Hypothalamus (tissue), 51 donors: Measurements from ENCODE around the gene C3orf52.
A peak's percentile ranks its signal among the peaks of the same experiment; 100 is the strongest.
"Not testable (repeated sequence)": the region's sequence is repeated elsewhere in the genome, so short reads cannot be mapped to it uniquely, and the experiment has no call there.

Experiments
- DNase-seq, 51 donors: peaks; one replicate each; lab custom pipeline; 2025; lab: John Stamatoyannopoulos, UW

Gene C3orf52, protein sequence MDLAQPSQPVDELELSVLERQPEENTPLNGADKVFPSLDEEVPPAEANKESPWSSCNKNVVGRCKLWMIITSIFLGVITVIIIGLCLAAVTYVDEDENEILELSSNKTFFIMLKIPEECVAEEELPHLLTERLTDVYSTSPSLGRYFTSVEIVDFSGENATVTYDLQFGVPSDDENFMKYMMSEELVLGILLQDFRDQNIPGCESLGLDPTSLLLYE

DNA sequence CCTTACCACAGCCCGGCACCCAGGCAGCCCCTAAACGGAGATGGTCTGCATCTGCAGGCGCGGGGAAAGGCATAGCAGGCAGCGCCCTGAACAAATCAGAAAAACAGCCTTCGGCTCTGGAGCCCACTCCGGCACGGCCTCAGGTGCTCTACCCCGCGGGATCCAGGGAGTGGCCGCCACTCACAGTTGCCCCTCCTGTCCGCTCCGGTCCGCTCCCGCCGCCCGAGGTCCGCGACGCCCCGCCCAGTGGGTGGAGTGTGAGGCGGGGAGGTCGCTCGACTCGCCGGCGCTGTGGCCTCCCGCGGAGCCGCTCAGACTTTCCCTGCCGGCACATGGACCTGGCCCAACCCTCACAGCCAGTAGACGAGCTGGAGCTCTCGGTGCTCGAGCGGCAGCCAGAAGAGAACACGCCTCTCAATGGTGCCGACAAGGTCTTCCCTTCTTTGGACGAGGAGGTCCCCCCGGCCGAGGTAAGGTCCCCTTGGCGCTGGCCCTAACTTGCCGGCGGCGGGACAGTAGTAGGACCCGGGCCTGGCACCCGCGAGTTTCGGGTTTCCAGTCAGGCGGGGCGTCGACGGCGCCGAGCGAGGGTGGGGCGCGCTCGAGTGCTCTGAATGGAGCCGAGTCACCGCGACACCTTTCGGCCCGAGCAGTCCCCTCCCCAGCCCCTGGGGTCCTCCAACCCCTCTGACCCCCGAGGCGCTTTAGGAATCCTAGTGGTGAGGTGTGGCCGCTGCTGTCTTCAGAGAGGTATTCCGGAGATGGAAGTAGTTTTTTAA lies at the start of gene C3orf52:
Gene C3orf52, plus strand, starts transcription at position 314 of the 779 bp plus-strand sequence. Its CDS starts 19 bp downstream, at position 333.
- peak in 39 of 51 donors; percentile 2 to 64 (median 22) for DNase-seq

DNA sequence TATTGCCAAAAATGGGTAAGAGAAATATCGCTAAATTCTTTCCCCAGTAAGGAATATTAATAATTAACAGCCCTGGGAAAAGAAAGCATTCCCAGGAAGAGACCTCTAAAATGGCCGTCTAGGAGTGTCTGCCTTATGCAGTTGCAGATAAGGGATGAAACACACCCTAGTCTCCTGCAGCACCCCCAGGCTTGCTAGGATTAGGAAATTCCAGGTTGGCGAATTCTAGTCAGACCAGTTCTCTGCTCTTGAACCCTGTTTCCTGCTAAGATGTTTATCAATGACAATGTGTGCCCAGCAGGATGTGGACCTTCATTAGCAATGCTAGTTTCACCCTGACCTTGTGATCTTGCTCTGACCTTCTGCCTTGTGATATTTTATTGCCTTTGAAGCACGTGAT lies 49.0 kb upstream of the C3orf52 start:
- DNase-seq: not testable (repeated sequence)

DNA sequence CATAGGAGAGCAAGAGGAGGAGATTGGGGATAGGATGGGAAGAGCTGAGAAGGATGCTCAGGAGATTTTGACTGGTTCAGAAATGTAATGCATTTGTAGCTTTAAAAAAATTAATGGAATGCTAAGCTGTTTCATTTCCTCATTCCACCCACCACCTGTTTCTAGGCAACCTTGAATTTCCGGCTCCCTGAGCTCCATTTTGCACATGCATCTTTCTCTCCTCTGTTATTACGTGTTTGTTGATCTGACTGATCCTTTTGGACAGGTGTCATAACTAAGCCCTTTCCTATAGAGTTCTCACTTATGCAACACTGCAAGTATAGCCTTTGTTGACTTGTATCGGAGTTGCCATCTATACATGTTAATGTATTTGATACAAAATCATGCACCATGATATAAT lies 47.3 kb upstream of the C3orf52 start:
- peak in 2 of 51 donors; percentile 3 to 39 for DNase-seq

DNA sequence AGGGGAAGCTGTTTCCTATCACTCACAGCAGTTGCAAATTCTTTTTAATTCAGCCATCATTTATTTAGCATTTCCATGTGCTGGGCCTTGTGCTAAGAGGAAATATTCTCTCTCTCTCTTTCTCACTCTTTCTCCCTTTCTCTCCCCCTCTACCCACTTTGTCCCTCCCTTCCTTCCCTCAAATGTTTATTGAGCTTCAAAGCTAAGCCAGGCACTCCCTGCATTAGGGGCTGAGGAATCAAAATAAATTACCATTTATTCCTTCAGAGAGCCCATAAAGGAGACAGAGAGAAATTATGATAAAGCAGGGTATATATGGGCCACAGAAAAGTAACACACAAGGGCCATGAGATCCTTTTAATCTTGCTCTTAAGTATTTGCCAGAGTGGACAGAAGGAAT lies 44.9 kb upstream of the C3orf52 start:
- DNase-seq: no peak

DNA sequence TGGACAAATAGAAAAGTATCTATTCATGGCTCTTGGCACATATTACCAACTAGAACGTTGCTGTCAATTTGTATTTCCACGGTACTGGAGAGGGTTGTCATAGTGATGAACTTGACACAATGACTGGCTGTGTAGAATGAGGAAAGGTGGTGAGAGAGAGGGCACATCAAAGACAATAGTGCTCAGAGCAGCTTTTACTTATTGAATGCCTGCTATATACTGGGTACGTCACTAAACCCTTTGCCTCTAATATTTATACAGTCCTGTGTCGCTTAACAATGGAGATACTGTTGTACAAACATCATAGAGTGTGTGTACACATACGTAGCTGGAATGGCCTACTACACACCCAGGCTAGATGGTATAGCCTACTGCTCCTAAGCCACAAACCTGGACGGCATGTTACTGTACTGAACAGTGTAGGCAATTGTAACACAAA lies 43.3 kb upstream of the C3orf52 start:
- DNase-seq: peak in 1 of 51 donors; percentile 26

DNA sequence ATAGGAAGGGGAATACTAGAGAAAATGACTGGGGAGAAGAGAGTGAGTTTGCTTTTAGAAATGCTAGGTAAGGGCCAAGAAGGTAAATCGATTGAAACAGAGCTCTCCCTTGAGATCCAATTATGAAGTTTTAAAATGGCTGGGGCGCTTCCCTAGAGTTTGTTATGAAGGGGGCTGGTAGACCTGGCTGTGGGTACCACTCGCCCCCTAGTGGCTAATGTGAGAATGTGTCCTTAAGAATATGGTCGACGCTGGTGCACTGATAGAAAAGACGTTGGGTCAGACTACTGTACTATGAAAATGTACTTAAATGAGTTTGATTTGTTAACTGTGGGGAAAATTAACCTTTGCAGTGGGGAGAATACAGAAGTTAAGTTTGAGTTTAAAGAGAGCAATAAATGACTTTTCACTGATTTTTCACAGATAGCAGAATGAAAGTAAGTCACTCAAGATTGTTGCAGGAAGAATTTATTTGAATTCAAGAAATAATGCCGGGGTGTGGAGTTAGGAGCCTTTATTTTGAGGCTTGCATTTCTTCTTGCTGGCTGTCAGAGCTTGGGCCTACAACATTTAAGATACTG lies 42.5 kb upstream of the C3orf52 start:
- peak in 26 of 51 donors; percentile 1 to 78 (median 22) for DNase-seq

DNA sequence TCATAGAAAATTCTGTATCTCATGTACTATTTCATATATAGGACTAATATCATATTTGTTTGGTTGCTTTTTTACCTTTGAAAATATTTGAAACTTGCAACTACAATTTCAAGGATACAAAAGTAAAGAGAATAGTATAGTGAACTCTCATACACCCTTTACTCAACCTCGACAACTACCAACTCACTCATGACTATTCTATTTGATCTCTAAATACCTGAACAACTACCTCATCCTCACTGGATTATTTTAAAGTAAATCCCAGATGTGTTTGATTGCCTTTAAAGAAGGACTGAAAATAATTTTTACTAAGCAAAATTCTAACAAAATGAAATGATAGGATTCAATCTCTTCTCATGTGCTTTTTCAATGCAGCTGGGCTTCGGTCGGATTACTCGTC lies 39.6 kb upstream of the C3orf52 start:
- DNase-seq: no peak

DNA sequence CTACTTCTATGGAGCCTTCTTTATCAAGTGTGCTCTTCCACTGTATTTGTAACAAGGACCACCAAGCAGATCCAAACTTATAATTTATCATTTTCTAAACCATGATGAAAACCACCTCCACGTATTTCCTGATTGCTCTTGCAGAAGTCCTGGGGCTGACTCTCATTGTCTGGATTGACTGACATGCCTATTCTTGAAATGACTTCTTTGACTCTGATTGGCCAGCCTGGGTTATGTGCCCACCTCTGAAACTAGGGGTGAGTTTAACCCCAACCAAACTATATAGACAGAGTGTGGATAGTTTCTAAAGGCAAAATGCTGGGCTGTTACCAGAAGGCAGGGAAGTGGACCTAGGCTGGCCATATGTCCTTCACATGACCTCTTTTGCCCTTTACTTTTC lies 38.9 kb upstream of the C3orf52 start:
- no peak for DNase-seq

DNA sequence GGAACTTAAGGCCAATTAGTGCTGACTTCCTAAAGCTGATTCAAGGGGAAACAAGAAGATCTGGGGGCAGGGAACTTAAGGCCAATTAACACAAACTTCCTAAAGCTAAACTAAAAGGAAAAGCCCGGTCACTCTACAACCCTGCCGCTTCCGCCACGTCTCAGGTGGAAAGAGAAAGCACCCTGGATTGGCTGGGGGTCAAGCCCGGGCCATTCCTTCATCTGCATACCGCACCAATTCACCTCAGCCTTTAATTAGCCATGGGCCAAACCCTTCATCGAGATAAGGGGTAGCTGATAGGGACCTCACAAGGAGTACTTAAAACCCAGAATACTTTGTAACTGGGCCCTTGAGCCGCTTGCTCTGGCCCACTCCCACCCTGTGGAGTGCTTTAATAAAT lies 37.3 kb upstream of the C3orf52 start:
- no peak for DNase-seq

DNA sequence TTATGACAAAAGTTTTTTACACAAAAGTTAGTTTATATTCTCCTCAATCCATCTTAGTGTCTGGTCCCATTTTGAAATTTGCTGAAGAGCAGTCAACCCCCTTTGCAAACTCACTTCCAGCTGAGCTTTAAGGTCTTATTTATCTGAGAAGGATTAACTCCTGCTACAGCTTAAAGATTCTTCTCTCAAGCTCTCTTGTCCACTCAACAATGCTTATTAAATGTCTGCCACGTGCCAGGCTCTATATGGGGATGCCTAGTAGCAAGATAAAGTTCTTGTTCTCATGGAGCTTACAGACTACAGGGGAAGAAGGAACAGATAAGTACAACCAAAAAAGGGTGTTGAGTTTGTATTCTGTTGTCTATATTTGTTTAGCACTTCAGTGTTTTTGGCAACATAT lies 33.0 kb upstream of the C3orf52 start:
- DNase-seq: no peak

DNA sequence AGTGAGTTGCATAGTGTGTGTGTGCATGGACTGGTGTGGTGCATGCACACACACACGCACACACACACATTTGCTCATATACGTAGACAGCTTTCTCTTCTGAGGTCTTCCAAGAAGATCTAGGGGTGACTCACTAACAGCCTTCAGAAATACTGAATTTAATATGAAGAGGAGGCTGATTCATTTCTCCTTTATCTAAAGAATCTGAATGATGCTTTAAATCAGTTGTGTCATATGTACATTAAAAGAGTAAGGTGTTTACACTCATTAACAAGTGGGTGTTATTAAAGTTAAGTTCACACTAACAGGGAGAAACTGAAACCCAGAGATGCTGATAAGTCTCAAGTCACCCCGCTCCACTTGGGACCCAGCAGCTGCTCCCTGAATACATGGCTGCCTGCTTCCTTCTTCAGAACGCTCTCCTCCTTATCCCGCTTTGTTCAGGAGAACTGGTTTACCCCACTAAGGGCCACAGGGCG lies 29.7 kb upstream of the C3orf52 start:
- DNase-seq: no peak

DNA sequence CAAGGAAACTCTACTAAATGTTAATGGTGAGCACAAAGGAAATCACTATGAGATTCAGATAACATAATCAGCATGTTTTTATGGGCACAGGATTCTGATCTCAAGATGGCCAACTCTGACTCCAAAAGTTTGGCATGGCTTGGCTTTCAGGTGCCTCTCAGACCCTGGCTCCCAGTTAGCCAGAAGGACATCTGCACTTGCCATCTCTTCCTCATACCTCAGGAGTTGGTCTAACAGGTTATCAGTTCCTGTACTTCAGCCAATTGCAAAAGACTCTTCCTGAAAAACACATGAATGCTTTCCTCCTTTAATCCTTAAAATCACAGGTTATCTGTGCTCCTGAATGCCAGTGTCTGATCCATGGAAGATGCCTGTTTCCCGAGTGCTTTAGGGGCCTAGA lies 26.7 kb upstream of the C3orf52 start:
- no peak for DNase-seq

DNA sequence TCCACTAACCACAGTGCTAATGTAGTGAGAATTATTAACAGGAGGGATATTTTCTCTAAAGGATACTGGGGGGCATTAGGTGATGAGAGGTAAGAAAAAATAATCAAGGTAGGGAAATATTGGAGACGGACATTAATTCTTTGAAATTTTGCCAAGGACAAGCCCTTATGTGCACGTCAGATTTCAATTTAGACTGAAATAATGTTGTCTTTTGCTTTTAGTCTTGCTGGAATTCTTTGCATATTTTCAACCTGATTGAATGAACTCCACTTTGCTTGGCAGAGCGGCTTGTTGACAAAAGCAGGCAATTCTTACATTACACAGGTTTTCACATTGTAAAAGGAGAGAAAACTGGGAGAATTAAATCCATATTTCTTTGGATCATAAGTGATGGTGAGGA lies 25.0 kb upstream of the C3orf52 start:
- no peak for DNase-seq

DNA sequence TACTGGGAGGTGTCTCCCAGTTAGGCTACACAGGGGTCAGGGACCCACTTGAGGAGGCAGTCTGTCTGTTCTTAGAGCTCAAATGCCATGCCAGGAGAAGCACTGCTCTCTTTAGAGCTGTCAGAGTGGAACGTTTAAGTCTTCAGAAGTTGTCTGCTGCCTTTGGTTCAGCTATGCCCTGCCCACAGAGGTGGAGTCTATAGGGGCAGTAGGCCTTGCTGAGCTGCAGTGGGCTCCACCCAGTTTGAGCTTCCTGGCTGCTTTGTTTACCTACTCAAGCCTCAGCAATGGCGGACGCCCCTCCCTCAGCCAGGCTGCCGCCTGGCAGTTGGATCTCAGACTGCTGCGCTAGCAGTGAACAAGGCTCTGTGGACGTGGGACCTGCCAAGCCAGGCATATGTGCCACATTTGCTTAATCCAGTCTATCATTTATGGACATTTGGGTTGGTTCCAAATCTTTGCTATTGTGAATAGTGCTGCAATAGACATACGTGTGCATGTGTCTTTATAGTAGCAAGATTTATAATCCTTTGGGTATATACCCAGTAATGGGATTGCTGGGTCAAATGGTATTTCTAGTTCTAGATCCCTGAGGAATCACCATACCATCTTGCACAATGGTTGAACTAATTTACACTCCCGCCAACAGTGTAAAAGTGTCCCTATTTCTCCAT lies 13.7 kb upstream of the C3orf52 start:
- not testable (repeated sequence) for DNase-seq

DNA sequence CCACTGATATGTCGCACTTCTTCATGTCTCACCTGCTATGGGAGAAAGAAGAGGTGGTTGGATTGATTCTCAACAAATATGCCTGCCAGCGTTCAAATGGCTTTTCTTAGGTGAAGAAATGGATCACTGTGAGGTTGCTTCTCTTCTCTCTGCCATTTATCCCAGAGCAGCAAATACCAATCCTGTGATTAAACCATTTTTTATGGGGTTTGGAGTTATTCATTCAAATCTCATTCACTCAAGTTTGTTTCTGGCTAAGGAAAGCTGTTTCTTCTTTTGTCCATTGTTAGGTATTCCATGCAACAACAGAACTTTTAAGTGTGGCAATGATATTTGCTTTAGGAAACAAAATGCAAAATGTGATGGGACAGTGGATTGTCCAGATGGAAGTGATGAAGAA lies 12.2 kb upstream of the C3orf52 start:
- DNase-seq: no peak

DNA sequence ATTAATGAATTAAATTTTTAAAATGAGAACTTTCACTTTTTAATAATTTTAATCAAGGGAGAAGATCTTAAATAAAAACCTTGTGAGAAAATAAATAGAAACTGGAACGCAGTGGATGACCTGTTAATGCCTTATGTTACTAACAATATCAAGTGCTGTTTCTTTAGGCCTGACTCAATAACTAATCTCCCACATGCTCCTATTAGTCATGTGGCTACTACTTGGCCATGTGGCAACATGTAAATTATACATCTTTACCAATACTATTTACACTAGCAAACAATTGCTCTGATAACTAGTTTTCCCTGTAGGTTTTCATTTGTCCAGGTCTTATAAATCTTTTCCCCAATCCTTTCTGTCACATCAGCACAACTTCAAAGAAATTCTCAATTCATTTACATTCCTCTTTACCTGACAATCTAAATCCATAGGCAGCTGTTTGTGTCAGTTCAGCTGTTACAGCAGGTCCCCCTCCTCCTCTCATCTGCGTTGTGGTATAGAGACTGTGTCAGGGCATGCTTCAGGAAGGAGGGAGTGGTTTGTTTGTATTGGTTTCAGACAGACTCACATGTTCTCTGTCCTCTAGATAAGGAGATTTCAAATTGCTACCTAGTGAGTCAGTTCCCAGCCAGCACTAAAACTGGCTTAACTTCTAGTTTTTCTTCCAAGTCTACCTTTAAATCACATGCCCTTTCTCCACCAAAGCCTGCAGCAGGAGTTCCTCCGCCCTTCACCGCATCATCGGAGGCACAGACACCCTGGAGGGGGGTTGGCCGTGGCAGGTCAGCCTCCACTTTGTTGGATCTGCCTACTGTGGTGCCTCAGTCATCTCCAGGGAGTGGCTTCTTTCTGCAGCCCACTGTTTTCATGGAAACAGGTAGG lies 11.3 kb upstream of the C3orf52 start:
- no peak for DNase-seq

DNA sequence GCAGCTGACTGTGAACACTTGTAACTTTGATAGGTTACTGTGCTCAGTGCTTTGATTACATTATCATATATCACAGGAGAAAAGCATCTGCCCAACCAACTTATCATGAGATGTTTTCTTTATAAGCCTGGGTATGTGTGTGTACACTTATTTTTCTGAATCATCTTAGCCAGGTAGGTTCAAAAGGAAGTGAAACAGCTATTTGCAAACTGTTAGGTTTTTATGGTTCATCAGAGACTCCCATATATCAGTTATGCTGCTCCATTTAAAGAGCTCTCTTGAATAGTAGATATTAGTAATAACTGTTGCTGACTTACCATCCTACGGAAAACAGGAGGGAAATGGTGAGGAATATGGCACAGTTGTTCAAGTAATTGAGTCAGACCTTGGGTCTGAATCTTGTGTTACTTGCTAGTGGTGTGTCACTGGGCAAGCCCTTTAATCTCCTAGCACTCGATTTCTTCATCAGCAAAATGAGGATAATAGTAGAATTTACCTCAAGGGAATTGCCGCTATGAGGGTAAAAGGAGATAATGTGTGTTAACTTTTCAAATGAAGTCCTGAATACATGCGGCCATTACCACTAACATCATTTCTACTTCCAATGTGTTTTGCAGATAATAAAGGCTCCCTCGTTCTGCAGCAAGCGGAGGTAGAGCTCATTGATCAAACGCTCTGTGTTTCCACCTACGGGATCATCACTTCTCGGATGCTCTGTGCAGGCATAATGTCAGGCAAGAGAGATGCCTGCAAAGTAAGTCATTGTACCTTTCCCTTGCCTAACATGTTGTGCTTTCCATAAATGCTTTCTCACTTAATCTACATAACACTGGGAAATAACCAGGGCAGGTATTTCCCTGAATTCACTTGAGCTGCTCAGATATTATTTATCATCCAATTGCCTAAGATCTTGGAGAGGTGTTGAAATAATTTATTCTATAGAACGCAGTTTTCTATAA lies 7.8 kb upstream of the C3orf52 start:
- no peak for DNase-seq

DNA sequence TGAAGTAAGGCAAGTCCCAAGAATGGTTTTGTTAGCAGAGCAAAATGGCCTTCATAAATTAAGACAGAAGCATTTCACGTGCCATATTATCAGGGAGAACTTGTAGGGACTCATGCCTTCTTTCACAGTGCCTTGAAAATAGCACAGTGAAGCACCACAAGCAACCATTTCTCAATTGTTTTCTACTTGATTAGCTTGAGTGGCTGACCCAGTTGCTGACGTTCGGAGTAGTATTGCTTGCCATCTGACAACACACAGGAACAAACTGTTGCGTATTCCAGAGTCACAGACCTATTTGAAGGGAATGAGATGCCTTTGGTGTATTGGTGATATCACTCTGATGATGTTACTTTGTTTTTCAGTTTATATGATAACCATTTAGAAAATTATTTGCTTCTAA lies 3.0 kb upstream of the C3orf52 start:
- no peak for DNase-seq
